Upper lobe of left lung (tissue), 4 donors: ENCODE measurements around the gene ITPA.

Source experiments
- CTCF ChIP-seq, 6 experiments: fragments of 450-650 bp in 4 of 6; fragments of 200-600 bp in 2 of 6; sonication (generic) in 2 of 6; IDR thresholded peaks; one replicate each; pipeline ENCODE4 v1.5.1; 2016 to 2019; ENCODE audit warnings: antibody characterized with exemption in 6 of 6
- POLR2A ChIP-seq, 4 donors: fragments of 450-650 bp; IDR thresholded peaks; one replicate each; pipeline ENCODE4 v1.5.1; 2016 to 2017; ENCODE audit warnings: antibody characterized with exemption in 4 of 4, mild to moderate bottlenecking in 2 of 4
- POLR2AphosphoS5 ChIP-seq, 2 donors: sonication (generic); formaldehyde crosslinking; IDR thresholded peaks; one replicate each; pipeline ENCODE4 v1.5.1; 2017; ENCODE audit warnings: antibody characterized with exemption in 2 of 2

GRCh38 chr20:3202965-3203314 lies 6.4 kb upstream of the ITPA start:
- TF ChIP-seq CTCF (IDR thresholded peaks at IDR 0.05), result no peak
- TF ChIP-seq POLR2AphosphoS5 (IDR thresholded peaks at IDR 0.05), result no peak
- no peak for TF ChIP-seq POLR2A (IDR thresholded peaks at IDR 0.05)
